ENCODE data around the gene RNF40.
A peak's percentile ranks its signal among the peaks of the same experiment; 100 is the strongest.

RNF40 gene

GRCh38 chr16:30741461-30741914, 20.6 kb upstream of the RNF40 start:
- no peak for DNase-seq

- DNase-seq: no peak
Observed at GRCh38 chr16:30743716-30744115, 18.4 kb upstream of the RNF40 start.

- DNase-seq: no peak
Observed at GRCh38 chr16:30744183-30744582, 17.9 kb upstream of the RNF40 start.

GRCh38 chr16:30745082-30745481, 17.0 kb upstream of the RNF40 start:
- DNase-seq: no peak

GRCh38 chr16:30746638-30747175, 15.4 kb upstream of the RNF40 start:
- DNase-seq: no peak

GRCh38 chr16:30747331-30747730, 14.8 kb upstream of the RNF40 start:
- no peak for DNase-seq

- DNase-seq: peak; percentile 98
Observed at GRCh38 chr16:30747799-30748633, 14.1 kb upstream of the RNF40 start, which contains the start of gene PHKG2. TSS of gene PHKG2 (plus strand) at chr16:30748425. CDS start at chr16:30748821, 396 bp downstream.

GRCh38 chr16:30748634-30749445, 13.3 kb upstream of the RNF40 start:
- no peak for DNase-seq

- no peak for DNase-seq
Observed at GRCh38 chr16:30750201-30750600, 11.9 kb upstream of the RNF40 start.

GRCh38 chr16:30750876-30751465, 11.2 kb upstream of the RNF40 start:
- DNase-seq: no peak

GRCh38 chr16:30753596-30753995, 8.5 kb upstream of the RNF40 start:
- no peak for DNase-seq

GRCh38 chr16:30755955-30756780, 6.0 kb upstream of the RNF40 start:
- DNase-seq: no peak

GRCh38 chr16:30756781-30757100, 5.4 kb upstream of the RNF40 start:
- DNase-seq: no peak

- DNase-seq: no peak
Observed at GRCh38 chr16:30757316-30757715, 4.8 kb upstream of the RNF40 start.

- DNase-seq: no peak
Observed at GRCh38 chr16:30758988-30759491, 3.1 kb upstream of the RNF40 start.

GRCh38 chr16:30760001-30760559, 2.0 kb upstream of the RNF40 start:
- no peak for DNase-seq

GRCh38 chr16:30760577-30761426, 1.3 kb upstream of the RNF40 start:
- no peak for DNase-seq

- DNase-seq: no peak
Observed at GRCh38 chr16:30761427-30761927, 645 bp upstream of the RNF40 start.

- DNase-seq: no peak
Observed at GRCh38 chr16:30762991-30763725, 1.0 kb downstream of the RNF40 start.

- no peak for DNase-seq
Observed at GRCh38 chr16:30764086-30764485, 2.0 kb downstream of the RNF40 start.
